Measurements from ENCODE around the gene PLD4. TPM values are rescaled to one million over a fixed set of nuclear protein-coding genes. Genes with fewer than 3 reads are reported as not detected.

The PLD4 gene
- total and polyA plus RNA-seq, 2 experiments from 2014 or later = not detected

DNA sequence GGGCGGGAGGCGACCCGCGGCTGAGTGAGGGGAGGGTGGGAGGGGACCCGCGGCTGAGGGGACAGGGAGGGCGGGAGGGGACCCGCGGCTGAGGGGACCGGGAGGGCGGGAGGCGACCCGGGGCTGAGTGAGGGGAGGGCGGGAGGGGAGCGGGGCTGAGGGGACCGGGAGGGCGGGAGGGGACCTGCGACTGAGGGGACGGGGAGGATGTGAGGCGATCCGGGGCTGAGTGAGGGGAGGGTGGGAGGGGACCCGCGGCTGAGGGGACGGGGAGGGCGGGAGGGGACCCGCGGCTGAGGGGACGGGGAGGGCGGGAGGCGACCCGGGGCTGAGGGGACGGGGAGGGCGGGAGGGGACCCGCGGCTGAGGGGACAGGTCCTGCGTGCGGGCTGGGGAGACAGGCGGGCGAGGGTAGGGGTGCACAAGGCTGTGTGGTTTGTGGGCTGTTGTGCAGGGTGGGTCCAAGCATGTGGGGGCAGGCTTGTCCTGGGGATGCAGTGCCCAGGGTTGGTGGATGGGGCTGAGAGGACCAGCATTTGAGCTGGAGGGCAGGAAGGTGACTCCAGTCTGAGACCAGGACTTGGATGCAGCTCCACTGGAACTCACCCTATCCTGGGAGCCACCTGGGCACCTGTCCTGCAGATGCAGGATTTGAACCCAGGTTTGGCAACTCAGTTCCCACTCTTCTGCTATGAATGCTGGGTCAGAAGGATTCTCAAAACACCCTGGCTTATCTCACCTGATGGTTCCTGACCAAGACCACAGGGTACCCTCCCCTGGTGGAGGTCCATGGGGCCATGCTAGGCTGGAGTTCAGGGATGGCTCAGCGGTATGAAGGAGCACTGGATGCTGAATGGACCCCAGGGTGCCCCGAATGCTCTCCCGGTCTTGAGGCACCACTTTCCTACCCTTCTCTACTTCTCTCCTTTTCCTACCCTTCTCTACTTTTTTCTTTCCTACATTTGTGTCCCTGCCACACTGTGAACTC lies 9.4 kb downstream of the PLD4 start:
- DNase-seq (ENCODE audit: low spot score) (peak; percentile 38), ATAC-seq (no peak)
- no peaks in the 10 kb centered on the region for H3F3A ChIP-seq (replicated peaks; ENCODE audit: low read depth)
- Mint-ChIP-seq H3K4me1 (no peaks in the 10 kb centered on the region; the same call in 2 of the 3 replicates), H3K27me3 (ENCODE audit: insufficient read depth, low read depth, poor library complexity) (peaks cover 59% of the 10 kb centered on the region), H3K36me3 (ENCODE audit: low read depth) (peaks cover 3% of the 10 kb centered on the region; the same call in 1 of the 3 replicates), H3K4me3 (peak overlapping the region; percentile 64), H3K27ac (no peak overlapping the region), H3K9me3 (no peaks in the 10 kb centered on the region)
- no peaks in the 10 kb centered on the region for H3K79me2 ChIP-seq (replicated peaks; ENCODE audit: insufficient read depth)
- no peak overlapping the region for H2AFZ ChIP-seq
- no peak overlapping the region for H3K27ac ChIP-seq (ENCODE audit: low read depth)
- H3K4me3 ChIP-seq = peak overlapping the region; percentile 46
- H3K4me2 ChIP-seq = peak overlapping the region; percentile 68
- H3K4me1 ChIP-seq (ENCODE audit: insufficient read depth) = peaks cover 3% of the 10 kb centered on the region; the same call in 1 of the 2 replicates
- no peaks in the 10 kb centered on the region for H4K20me1 ChIP-seq (replicated peaks; ENCODE audit: insufficient read depth)
- H3K27me3 ChIP-seq (ENCODE audit: insufficient read depth) = peaks cover 81% of the 10 kb centered on the region
- TF ChIP-seq STAT1 (IDR thresholded peaks at IDR 0.05; ENCODE audit: unreplicated experiment) = no peak
- TF ChIP-seq, protein P1, sequence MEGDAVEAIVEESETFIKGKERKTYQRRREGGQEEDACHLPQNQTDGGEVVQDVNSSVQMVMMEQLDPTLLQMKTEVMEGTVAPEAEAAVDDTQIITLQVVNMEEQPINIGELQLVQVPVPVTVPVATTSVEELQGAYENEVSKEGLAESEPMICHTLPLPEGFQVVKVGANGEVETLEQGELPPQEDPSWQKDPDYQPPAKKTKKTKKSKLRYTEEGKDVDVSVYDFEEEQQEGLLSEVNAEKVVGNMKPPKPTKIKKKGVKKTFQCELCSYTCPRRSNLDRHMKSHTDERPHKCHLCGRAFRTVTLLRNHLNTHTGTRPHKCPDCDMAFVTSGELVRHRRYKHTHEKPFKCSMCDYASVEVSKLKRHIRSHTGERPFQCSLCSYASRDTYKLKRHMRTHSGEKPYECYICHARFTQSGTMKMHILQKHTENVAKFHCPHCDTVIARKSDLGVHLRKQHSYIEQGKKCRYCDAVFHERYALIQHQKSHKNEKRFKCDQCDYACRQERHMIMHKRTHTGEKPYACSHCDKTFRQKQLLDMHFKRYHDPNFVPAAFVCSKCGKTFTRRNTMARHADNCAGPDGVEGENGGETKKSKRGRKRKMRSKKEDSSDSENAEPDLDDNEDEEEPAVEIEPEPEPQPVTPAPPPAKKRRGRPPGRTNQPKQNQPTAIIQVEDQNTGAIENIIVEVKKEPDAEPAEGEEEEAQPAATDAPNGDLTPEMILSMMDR (conservative IDR thresholded peaks at IDR 0.05; ENCODE audit: low read depth in 2 of 2) = 0 out of 4 replicates have a peak, but pooled peaks of 1 of the 2 experiments have one; percentile 7
- TF ChIP-seq ZNF114 (CRISPR knock-in tag; IDR thresholded peaks at IDR 0.05) = no peak
- no peak for TF ChIP-seq ZNF331 (CRISPR knock-in tag; IDR thresholded peaks at IDR 0.05; ENCODE audit: low read depth)
- H3K36me3 ChIP-seq (ENCODE audit: insufficient read depth) = no peaks in the 10 kb centered on the region
- no peaks in the 10 kb centered on the region for H3K9me2 ChIP-seq (ENCODE audit: insufficient read depth)

DNA sequence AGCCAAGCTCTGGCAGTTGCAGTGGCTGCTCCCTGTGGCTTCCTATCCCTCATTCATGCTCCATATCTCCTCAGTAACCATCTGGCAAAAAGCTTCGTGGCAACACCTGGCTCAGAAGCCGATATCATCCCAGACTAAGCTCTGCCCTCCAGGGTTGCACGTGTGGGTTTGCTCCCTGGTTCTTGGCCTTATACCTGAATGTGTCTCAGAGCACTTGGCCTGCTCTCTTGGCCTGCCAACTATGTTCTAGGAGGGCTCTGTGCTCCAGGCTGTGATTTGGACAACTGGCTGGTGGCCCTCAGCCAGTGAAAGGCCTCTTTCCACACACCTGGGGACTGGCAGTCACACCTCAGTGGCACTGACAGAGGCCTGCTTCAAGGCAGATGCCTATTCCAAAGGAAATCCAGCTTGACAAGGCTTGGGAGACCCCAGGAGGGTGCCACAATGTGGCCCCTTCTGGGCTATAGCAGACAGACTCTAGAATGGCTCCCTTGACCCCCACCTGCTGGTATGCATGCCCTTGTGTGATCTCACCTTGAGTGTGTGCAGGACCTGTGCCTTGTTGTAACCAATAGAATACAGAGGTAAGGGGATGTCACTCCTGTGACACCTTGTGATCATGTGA lies 10.5 kb downstream of the PLD4 start:
- no peak overlapping the region for H2AFZ ChIP-seq
- no peaks in the 10 kb centered on the region; the same call in 2 of the 3 replicates for H3K9me3 Mint-ChIP-seq
- no peaks in the 10 kb centered on the region for H3K36me3 ChIP-seq (ENCODE audit: insufficient read depth)
- H3K4me2 ChIP-seq = no peak overlapping the region
- H3K4me3 ChIP-seq = no peak overlapping the region
- H3K4me1 ChIP-seq (ENCODE audit: insufficient read depth) = peaks cover 3% of the 10 kb centered on the region; the same call in 1 of the 2 replicates
- no peaks in the 10 kb centered on the region for H3F3A ChIP-seq (replicated peaks; ENCODE audit: low read depth)
- no peak overlapping the region for H3K27ac ChIP-seq (ENCODE audit: low read depth)
- no peaks in the 10 kb centered on the region; the same call in 2 of the 3 replicates for H3K4me1 Mint-ChIP-seq
- H3K27ac Mint-ChIP-seq = no peak overlapping the region
- H3K9me2 ChIP-seq (ENCODE audit: insufficient read depth) = no peaks in the 10 kb centered on the region
- no peaks in the 10 kb centered on the region for H3K79me2 ChIP-seq (replicated peaks; ENCODE audit: insufficient read depth)
- H3K36me3 Mint-ChIP-seq (ENCODE audit: low read depth) = peaks cover 3% of the 10 kb centered on the region; the same call in 1 of the 3 replicates
- peaks cover 75% of the 10 kb centered on the region for H3K27me3 ChIP-seq (ENCODE audit: insufficient read depth)
- peaks cover 64% of the 10 kb centered on the region for H3K27me3 Mint-ChIP-seq (ENCODE audit: insufficient read depth, low read depth, poor library complexity)
- ATAC-seq (no peak), DNase-seq (ENCODE audit: low spot score) (no peak)
- peak overlapping the region; percentile 64 for H3K4me3 Mint-ChIP-seq
- H4K20me1 ChIP-seq (replicated peaks; ENCODE audit: insufficient read depth) = no peaks in the 10 kb centered on the region
- TF ChIP-seq, protein P2, sequence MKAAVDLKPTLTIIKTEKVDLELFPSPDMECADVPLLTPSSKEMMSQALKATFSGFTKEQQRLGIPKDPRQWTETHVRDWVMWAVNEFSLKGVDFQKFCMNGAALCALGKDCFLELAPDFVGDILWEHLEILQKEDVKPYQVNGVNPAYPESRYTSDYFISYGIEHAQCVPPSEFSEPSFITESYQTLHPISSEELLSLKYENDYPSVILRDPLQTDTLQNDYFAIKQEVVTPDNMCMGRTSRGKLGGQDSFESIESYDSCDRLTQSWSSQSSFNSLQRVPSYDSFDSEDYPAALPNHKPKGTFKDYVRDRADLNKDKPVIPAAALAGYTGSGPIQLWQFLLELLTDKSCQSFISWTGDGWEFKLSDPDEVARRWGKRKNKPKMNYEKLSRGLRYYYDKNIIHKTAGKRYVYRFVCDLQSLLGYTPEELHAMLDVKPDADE (IDR thresholded peaks at IDR 0.05) = no peak
- TF ChIP-seq EZH2phosphoT487 (IDR thresholded peaks at IDR 0.05; ENCODE audit: unreplicated experiment) = no peak
- no peak for TF ChIP-seq CREB1 (CRISPR knock-in tag; IDR thresholded peaks at IDR 0.05; ENCODE audit: low read depth)
- TF ChIP-seq, protein P3, sequence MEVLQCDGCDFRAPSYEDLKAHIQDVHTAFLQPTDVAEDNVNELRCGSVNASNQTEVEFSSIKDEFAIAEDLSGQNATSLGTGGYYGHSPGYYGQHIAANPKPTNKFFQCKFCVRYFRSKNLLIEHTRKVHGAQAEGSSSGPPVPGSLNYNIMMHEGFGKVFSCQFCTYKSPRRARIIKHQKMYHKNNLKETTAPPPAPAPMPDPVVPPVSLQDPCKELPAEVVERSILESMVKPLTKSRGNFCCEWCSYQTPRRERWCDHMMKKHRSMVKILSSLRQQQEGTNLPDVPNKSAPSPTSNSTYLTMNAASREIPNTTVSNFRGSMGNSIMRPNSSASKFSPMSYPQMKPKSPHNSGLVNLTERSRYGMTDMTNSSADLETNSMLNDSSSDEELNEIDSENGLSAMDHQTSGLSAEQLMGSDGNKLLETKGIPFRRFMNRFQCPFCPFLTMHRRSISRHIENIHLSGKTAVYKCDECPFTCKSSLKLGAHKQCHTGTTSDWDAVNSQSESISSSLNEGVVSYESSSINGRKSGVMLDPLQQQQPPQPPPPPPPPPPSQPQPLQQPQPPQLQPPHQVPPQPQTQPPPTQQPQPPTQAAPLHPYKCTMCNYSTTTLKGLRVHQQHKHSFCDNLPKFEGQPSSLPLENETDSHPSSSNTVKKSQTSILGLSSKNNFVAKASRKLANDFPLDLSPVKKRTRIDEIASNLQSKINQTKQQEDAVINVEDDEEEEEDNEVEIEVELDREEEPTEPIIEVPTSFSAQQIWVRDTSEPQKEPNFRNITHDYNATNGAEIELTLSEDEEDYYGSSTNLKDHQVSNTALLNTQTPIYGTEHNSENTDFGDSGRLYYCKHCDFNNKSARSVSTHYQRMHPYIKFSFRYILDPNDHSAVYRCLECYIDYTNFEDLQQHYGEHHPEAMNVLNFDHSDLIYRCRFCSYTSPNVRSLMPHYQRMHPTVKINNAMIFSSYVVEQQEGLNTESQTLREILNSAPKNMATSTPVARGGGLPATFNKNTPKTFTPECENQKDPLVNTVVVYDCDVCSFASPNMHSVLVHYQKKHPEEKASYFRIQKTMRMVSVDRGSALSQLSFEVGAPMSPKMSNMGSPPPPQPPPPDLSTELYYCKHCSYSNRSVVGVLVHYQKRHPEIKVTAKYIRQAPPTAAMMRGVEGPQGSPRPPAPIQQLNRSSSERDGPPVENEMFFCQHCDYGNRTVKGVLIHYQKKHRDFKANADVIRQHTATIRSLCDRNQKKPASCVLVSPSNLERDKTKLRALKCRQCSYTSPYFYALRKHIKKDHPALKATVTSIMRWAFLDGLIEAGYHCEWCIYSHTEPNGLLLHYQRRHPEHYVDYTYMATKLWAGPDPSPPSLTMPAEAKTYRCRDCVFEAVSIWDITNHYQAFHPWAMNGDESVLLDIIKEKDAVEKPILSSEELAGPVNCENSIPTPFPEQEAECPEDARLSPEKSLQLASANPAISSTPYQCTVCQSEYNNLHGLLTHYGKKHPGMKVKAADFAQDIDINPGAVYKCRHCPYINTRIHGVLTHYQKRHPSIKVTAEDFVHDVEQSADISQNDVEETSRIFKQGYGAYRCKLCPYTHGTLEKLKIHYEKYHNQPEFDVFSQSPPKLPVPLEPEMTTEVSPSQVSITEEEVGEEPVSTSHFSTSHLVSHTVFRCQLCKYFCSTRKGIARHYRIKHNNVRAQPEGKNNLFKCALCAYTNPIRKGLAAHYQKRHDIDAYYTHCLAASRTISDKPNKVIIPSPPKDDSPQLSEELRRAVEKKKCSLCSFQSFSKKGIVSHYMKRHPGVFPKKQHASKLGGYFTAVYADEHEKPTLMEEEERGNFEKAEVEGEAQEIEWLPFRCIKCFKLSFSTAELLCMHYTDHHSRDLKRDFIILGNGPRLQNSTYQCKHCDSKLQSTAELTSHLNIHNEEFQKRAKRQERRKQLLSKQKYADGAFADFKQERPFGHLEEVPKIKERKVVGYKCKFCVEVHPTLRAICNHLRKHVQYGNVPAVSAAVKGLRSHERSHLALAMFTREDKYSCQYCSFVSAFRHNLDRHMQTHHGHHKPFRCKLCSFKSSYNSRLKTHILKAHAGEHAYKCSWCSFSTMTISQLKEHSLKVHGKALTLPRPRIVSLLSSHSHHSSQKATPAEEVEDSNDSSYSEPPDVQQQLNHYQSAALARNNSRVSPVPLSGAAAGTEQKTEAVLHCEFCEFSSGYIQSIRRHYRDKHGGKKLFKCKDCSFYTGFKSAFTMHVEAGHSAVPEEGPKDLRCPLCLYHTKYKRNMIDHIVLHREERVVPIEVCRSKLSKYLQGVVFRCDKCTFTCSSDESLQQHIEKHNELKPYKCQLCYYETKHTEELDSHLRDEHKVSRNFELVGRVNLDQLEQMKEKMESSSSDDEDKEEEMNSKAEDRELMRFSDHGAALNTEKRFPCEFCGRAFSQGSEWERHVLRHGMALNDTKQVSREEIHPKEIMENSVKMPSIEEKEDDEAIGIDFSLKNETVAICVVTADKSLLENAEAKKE (CRISPR knock-in tag; IDR thresholded peaks at IDR 0.05) = no peak
- no peak for TF ChIP-seq EZH2 (IDR thresholded peaks at IDR 0.05; ENCODE audit: low read depth, unreplicated experiment)
- TF ChIP-seq JUNB (IDR thresholded peaks at IDR 0.05; ENCODE audit: unreplicated experiment) = no peak
